GM10266 (cell line): Measurements from ENCODE around the gene CD24.
A peak's percentile ranks its signal among the peaks of the same experiment; 100 is the strongest.

Experiments
- DNase-seq: peaks from one replicate; pipeline ENCODE4 v3.0.0; 2012; ENCODE audit errors: extremely low spot score
- TF ChIP-seq, protein P1 (sequence below): IDR thresholded peaks from 2 replicates; pipeline ENCODE4 v1.5.1; 2012; ENCODE audit warnings: mild to moderate bottlenecking, low read depth; ENCODE audit not compliant: control insufficient read depth, insufficient read depth; ENCODE audit errors: missing control alignments

The CD24 gene

DNA sequence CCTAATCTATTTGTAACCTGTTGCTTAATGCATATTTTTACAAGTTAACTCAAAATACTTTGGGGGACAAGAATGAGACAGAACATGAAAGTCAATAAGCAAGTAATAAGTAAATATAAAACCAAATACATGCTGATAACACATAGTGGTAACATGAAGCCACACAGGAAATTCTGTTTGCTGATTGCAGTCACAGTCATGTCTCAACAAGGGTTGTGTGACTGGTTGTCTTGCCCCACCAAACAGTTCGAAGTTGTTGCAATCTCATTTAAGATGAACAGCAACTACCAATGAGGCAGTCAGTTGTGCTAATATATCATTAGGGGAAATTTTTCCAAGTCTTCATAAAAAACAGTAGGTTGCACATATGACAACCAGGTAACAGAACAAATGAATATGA lies 14.5 kb downstream of the CD24 start:
- DNase-seq, result no peak

DNA sequence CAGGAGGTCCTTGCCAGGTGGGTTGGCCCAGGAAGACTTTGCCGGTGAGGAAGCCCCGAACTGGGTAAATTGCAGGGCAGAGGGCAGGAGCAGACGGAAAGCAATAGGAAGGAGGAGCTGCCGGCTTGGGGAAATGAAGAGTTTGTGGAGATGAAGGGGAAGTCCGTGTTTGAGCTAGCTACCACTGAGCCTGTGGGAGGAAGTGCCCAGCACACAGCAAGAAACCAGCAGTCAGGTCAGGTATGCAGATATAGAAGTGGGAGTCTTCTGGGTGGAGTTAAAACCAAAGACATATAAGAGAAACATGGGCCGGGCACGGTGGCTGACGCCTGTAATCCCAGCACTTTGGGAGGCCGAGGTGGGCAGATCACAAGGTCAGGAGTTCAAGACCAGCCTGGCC lies 34.7 kb downstream of the CD24 start:
- TF ChIP-seq, protein P1, sequence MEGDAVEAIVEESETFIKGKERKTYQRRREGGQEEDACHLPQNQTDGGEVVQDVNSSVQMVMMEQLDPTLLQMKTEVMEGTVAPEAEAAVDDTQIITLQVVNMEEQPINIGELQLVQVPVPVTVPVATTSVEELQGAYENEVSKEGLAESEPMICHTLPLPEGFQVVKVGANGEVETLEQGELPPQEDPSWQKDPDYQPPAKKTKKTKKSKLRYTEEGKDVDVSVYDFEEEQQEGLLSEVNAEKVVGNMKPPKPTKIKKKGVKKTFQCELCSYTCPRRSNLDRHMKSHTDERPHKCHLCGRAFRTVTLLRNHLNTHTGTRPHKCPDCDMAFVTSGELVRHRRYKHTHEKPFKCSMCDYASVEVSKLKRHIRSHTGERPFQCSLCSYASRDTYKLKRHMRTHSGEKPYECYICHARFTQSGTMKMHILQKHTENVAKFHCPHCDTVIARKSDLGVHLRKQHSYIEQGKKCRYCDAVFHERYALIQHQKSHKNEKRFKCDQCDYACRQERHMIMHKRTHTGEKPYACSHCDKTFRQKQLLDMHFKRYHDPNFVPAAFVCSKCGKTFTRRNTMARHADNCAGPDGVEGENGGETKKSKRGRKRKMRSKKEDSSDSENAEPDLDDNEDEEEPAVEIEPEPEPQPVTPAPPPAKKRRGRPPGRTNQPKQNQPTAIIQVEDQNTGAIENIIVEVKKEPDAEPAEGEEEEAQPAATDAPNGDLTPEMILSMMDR, result no peak
- DNase-seq, result peak; percentile 43

More for the DNA sequence above, 14.5 kb downstream of the CD24 start:
- TF ChIP-seq, protein P1, result no peak

DNA sequence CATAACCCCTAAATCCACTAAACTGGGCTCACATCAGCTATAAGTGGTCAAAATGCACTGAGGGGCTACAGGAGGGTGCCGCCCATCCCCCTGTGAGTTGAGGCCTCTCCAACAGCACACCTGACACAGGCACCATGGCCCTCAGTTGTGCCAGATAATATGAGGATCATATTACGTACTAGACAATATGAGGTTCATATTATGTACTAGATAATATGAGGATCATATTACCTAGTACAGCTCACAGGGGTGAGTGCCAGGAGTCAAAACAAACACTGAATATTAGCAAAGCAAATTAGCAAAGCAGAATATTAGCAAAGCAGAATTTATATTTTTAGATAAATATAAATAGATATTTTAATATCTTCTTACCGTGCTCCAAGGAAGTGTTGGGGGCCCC lies 35.3 kb downstream of the CD24 start:
- TF ChIP-seq, protein P1, result no peak
- DNase-seq, result no peak

DNA sequence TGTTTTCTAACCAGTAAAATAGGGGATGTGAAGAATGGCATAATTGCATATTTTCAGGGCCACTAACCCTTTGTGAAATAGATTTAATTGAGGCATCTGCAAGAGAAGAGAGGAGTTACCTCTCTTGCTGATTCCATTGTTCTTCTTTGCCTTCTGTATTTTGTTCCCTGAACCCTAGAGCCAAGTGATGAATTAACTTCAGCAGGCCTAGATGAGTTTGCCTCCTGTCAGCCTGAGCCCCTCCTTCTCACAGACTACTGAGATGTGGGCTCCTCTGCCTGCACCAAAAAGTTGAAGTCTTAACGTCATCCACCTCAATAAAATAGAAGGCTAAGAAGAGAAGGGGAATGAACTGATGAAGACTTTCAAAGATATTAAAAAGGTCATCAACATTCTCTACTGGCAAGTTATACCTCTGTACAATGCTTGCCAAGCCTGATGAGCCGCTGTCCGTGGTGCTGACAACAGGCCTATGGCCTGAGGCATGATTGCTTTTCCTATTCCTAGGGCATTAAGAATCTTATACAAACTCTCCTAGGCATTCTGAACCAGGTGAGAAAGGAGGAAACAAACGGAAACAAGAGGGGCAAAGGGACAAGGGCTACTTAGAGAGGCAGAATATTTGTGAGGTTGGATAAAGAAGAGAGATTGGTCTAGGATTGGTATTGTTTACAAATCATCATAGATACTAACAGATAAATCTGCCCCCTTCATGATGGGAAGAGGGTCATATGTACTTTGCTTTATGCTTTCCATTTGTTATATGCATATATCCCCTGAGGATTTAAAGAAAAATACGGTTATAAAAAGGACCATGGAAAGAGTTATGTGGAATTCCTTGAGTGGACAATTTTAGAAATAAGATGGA lies 46.8 kb downstream of the CD24 start:
- DNase-seq, result peak; percentile 35

DNA sequence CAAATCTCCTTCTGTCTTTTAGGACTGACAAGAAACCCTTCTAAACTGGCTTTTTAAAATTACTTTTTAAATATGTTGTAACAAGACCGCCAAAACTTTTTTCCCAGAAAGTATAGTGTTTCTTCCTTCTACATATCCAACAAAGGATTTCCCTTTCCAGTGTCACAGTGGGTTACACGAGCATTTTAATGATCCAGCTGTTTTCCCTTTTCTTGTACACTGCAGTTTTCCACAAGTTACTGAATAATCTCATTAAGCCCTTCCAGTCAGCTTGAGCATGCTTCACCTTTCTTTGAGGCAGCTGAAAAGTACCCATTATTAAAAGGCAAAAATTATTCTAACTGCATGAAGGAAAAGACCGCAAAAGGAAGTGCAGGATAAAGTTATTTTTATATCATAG lies 48.6 kb downstream of the CD24 start:
- TF ChIP-seq, protein P1, result no peak
- no peak for DNase-seq

More for the DNA sequence above, 46.8 kb downstream of the CD24 start:
- TF ChIP-seq, protein P1, result no peak

DNA sequence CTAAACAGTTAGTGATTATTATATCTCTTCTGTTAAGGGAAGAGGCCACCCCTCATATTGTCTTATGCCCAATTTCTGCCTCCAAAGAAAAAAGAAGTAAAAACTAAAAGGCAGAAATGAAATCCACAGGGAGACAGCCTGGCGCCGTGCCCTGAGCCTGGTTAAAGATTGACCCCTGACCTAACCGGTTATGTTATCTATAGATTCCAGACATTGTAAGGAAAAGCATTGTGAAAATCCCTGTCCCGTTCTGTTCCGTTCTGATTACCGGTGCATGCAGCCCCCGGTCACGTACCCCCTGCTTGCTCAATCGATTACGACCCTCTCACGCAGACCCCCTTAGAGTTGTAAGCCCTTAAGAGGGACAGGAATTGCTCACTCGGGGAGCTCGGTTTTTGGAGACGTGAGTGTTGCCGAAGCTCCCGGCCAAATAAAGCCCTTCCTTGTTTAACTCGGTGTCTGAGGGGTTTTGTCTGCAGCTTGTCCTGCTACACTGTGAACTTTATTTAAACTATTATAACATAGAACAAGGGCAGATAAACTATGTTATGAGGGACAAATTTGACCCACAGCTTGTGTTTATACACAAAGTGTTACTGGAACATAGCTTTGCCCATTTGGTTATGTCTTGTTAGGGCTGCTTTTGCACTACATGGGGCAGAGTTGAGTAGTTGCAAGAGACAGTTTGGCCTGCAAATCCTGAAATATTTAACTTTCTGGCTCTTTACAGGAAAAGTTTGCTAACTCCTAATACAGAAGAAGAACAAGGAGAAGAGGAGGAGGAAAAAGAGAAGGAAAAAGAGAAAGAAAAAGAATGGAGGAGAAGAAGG lies 49.6 kb downstream of the CD24 start:
- DNase-seq, result no peak

More for the DNA sequence above, 49.6 kb downstream of the CD24 start:
- TF ChIP-seq, protein P1, result no peak
